HG03354 (cell line): ENCODE measurements around the gene PAX9.

Experiments used
- ATAC-seq: cut with Tn5 transposase; IDR thresholded peaks from one replicate; pipeline ENCODE4 v1.9.1; 2021; ENCODE audit warnings: mild to moderate bottlenecking; ENCODE audit not compliant: unreplicated experiment, poor library complexity, severe bottlenecking

The PAX9 gene

GRCh38 chr14:36721877-36722276 lies 60.2 kb downstream of the PAX9 start:
- no peak for ATAC-seq

GRCh38 chr14:36723530-36723929 lies 61.9 kb downstream of the PAX9 start:
- no peak for ATAC-seq

GRCh38 chr14:36724162-36724561 lies 62.5 kb downstream of the PAX9 start:
- ATAC-seq: no peak

GRCh38 chr14:36726128-36726527 lies 64.5 kb downstream of the PAX9 start:
- ATAC-seq: no peak
